Measurements from ENCODE around the gene KLHL11. TPM values are rescaled to one million over a fixed set of nuclear protein-coding genes. Genes with fewer than 3 reads are reported as not detected.
A peak's percentile ranks its signal among the peaks of the same experiment; 100 is the strongest.

Gene KLHL11
- total and polyA plus RNA-seq, 9 of the 15 experiments (the other 6 are each of a cell fraction or from before 2014, with no cell fraction given): 0.20 to 17.0 (median 10.3) TPM

DNA sequence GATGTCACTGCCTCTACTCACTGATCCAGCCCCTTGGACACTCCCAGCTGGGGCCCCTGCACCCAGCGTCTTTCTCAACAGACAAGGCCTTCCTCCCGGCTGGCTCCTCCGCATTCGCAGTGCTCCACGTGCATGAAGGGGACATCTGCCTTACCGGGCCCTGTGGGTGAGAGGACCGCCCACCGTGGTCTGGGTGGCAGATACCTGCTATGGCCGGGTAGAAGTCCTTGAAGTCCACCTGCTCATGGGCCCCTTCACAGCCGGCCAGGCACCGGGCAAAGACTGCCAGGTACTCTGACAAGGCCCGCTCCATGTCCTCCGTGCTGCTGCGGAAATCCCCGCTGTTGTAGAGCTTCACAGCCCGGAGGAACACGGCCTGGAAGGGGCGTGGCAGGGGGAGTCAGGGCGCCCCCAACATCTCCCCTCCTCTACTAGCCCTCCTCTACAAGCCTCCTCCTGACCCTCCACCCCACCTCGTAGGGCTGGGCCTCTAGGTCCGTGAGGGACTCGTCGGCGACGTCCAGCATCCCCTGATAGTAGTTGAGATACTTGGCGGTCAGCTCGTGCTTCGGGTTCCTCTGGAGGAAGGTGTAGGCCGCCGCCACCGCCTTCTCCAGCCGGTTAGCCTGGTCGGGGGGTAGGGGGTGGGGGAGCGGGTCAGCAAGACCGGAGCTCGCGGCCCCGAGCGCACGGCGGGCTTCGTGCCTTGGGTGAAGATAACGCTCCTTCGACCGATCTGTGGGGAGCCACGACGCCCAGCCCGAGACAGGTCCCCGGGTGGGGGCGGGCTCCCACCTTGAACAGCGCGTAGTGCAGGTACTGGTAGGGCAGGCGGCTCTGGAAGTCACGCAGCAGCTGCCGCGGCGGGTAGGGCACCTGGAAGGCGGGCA is 54.3 kb downstream of the KLHL11 start:
- ATAC-seq: no peak
- DNase-seq (ENCODE audit: extremely low read depth in 1 of 4, low spot score in 3 of 4): peak in 2 of 4 experiments; percentile 28 to 39
- 68% methylated on average over 31 of the region's 58 CpGs for WGBS (ENCODE audit: insufficient coverage, low coverage, missing lambda C conversion rate)
- in situ Hi-C loops (cut with MboI): no loop called here
- no peak for TF ChIP-seq FOXA3 (CRISPR knock-in tag; conservative IDR thresholded peaks at IDR 0.05 in 1 of 2, IDR thresholded peaks at IDR 0.05 in 1 of 2)
- no peak for TF ChIP-seq ZNF586 (CRISPR knock-in tag; conservative IDR thresholded peaks at IDR 0.05)
- Histone ChIP-seq H3K4me3 (peak overlapping the region; percentile 52), H3K27me3 (ENCODE audit: control insufficient read depth in 2 of 2, insufficient read depth in 2 of 2, low read length in 2 of 2) (no peaks in the 10 kb centered on the region; a peak in 1 of 5 replicates), H3K36me3 (ENCODE audit: control insufficient read depth, insufficient read depth, low read length) (no peaks in the 10 kb centered on the region), H3K9me3 (replicated peaks; ENCODE audit: control insufficient read depth, insufficient read depth, low read depth, low read length) (no peaks in the 10 kb centered on the region), H3K4me1 (replicated peaks in 1 of 2; ENCODE audit: control insufficient read depth in 2 of 2, insufficient read depth in 2 of 2, low read length in 2 of 2) (peaks cover 2 to 27% of the 10 kb centered on the region in 2 experiments; a peak in 3 of 5 replicates), H3K4me2 (ENCODE audit: insufficient read depth, low read length) (peak overlapping the region; percentile 66), H3K79me2 (ENCODE audit: control insufficient read depth, insufficient read depth, low read length) (no peaks in the 10 kb centered on the region), H3K9me1 (ENCODE audit: control insufficient read depth, insufficient read depth, low read length) (no peaks in the 10 kb centered on the region), H2AFZ (ENCODE audit: low read depth, low read length) (peak overlapping the region; percentile 86), H3K27ac (ENCODE audit: extremely low read depth, low read depth, low read length) (0 out of 3 replicates have a peak overlapping the region, but pooled peaks have one; percentile 22), H4K20me1 (replicated peaks; ENCODE audit: control insufficient read depth, insufficient read depth, low read length) (no peaks in the 10 kb centered on the region), H3K9ac (ENCODE audit: insufficient read depth in 1 of 2, low read depth in 2 of 2, low read length in 2 of 2) (peak overlapping the region; percentile 54 to 91; a peak in 3 of 4 replicates)
- POLR2A ChIA-PET: interaction anchor here (0.5 to 1.3 kb wide), 7 partner anchors 18 to 296 kb away, joined by 3 to 6 read pairs (median 3); partner anchors contain the start of gene JUP
- BruUV-seq (replicated peaks): no TSS peak
- no peak for FAIRE-seq
- CTCF ChIA-PET (ENCODE audit: low intra/inter-chr PET ratio): interaction anchor here (1.0 kb wide), 1 partner anchor 73 kb away, joined by 3 read pairs; no protein-coding TSS in a partner anchor
- intact Hi-C loops (cut with micrococcal nuclease): no loop called here

All from K562 (cell line).